OCI-LY3 (cell line): ENCODE results near the gene KRT33A.

Experiments used
- EZH2phosphoT487 ChIP-seq: fragments of 200-600 bp; shearing (Covaris generic); IDR thresholded peaks from 2 replicates; pipeline ENCODE4 v1.6.1; 2018; ENCODE audit warnings: antibody characterized with exemption, mixed run types, low read depth
- TF ChIP-seq, protein P1 (sequence below): fragments of 200-600, 300-600 bp; sonication (generic); IDR thresholded peaks from 2 replicates; pipeline ENCODE4 v1.5.1; 2014; ENCODE audit warnings: antibody characterized with exemption, low read length, low read depth

- TF ChIP-seq, protein P1, sequence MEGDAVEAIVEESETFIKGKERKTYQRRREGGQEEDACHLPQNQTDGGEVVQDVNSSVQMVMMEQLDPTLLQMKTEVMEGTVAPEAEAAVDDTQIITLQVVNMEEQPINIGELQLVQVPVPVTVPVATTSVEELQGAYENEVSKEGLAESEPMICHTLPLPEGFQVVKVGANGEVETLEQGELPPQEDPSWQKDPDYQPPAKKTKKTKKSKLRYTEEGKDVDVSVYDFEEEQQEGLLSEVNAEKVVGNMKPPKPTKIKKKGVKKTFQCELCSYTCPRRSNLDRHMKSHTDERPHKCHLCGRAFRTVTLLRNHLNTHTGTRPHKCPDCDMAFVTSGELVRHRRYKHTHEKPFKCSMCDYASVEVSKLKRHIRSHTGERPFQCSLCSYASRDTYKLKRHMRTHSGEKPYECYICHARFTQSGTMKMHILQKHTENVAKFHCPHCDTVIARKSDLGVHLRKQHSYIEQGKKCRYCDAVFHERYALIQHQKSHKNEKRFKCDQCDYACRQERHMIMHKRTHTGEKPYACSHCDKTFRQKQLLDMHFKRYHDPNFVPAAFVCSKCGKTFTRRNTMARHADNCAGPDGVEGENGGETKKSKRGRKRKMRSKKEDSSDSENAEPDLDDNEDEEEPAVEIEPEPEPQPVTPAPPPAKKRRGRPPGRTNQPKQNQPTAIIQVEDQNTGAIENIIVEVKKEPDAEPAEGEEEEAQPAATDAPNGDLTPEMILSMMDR, result no peak
- TF ChIP-seq EZH2phosphoT487, result no peak
These were observed 22.4 kb downstream of the KRT33A start for GRCh38 chr17:41328207-41328606.
